H1 (cell line): ENCODE data around the gene THAP12. TPM values are rescaled to one million over a fixed set of nuclear protein-coding genes. Genes with fewer than 3 reads are reported as not detected.

Experiments used
- CTCF ChIA-PET: fragments of 300-600 bp; sonication (Branson Sonifier 250); formaldehyde crosslinking; loops from one replicate; lab custom pipeline; 2021; ENCODE audit not compliant: partially characterized antibody; lab: Charles Lee
- POLR2A ChIA-PET: fragments of 300-600 bp; sonication (Branson Sonifier 250); formaldehyde crosslinking; loops from one replicate; lab custom pipeline; 2021; ENCODE audit warnings: inconsistent platforms; ENCODE audit not compliant: partially characterized antibody; lab: Charles Lee
- DNase-seq, 2 experiments: peaks; one replicate each; pipeline versions ENCODE4 v3.0.0 to v3.0.0-alpha.2; 2010 to 2022; ENCODE audit warnings: low spot score in 2 of 2, low read depth in 1 of 2, mixed read lengths in 1 of 2
- FAIRE-seq: peaks from 2 replicates; lab custom pipeline; 2011; peaks lifted over from hg19 to GRCh38; lab: Jason Lieb, UNC
- H2AFZ ChIP-seq: 2 replicates; pipeline ENCODE4 v1.8.1; 2012; ENCODE audit warnings: low read length, inconsistent platforms
- H2AK5ac ChIP-seq: 2 replicates; pipeline ENCODE4 v1.6.1; 2013; ENCODE audit warnings: low read depth, low read length
- H2BK120ac ChIP-seq: replicated peaks from 2 replicates; pipeline ENCODE3; 2013; ENCODE audit warnings: low read depth, low read length, inconsistent platforms
- H2BK12ac ChIP-seq: 2 replicates; pipeline ENCODE4 v1.6.1; 2013; ENCODE audit warnings: low read depth, low read length
- H2BK15ac ChIP-seq: 2 replicates; pipeline ENCODE4 v1.6.1; 2013; ENCODE audit warnings: low read length
- H2BK20ac ChIP-seq: 2 replicates; pipeline ENCODE4 v1.6.1; 2013; ENCODE audit warnings: low read length
- H2BK5ac ChIP-seq: 2 replicates; pipeline ENCODE4 v1.6.1; 2013; ENCODE audit warnings: low read depth, low read length
- H3K14ac ChIP-seq: 2 replicates; pipeline ENCODE4 v1.6.1; 2013; ENCODE audit warnings: inconsistent platforms; ENCODE audit not compliant: insufficient read length
- H3K18ac ChIP-seq: 2 replicates; pipeline ENCODE4 v1.6.1; 2013; ENCODE audit warnings: low read length; ENCODE audit errors: extremely low read depth
- H3K23ac ChIP-seq: 2 replicates; pipeline ENCODE4 v1.6.1; 2013; ENCODE audit warnings: inconsistent platforms; ENCODE audit not compliant: insufficient read length
- H3K23me2 ChIP-seq: 2 replicates; pipeline ENCODE4 v1.6.1; 2013; ENCODE audit warnings: low read depth, low read length
- H3K27ac ChIP-seq: 2 replicates; pipeline ENCODE4 v1.6.1; 2011; ENCODE audit warnings: low read depth, low read length, inconsistent platforms
- H3K27me3 ChIP-seq, 4 experiments: replicated peaks in 1 of 4; 1 replicate in 1 of 4; 2 replicates in 3 of 4; pipeline versions ENCODE4 v1.6.1 to v1.8.1; 2011 to 2013; ENCODE audit warnings: low read length in 3 of 4, mild to moderate bottlenecking in 3 of 4, inconsistent platforms in 2 of 4, mixed read lengths in 2 of 4, moderate library complexity in 1 of 4; ENCODE audit not compliant: control insufficient read depth in 3 of 4, insufficient read depth in 3 of 4; ENCODE audit errors: extremely low read depth in 1 of 4
- H3K36me3 ChIP-seq, 4 experiments: 2 replicates each; pipeline versions ENCODE4 v1.6.1 to v1.8.1; 2011 to 2013; ENCODE audit warnings: mild to moderate bottlenecking in 4 of 4, low read length in 3 of 4, moderate library complexity in 2 of 4, control low read depth in 1 of 4, inconsistent platforms in 1 of 4; ENCODE audit not compliant: insufficient read depth in 4 of 4, control insufficient read depth in 2 of 4
- H3K4ac ChIP-seq: replicated peaks from 2 replicates; pipeline ENCODE3; 2013; ENCODE audit warnings: low read length, low read depth, mixed read lengths, inconsistent platforms; ENCODE audit not compliant: insufficient read length
- H3K4me1 ChIP-seq, 4 experiments: replicated peaks in 1 of 4; 1 replicate in 1 of 4; 2 replicates in 3 of 4; pipeline versions ENCODE4 v1.6.1 to v1.8.1; 2011 to 2013; ENCODE audit warnings: low read length in 3 of 4, inconsistent platforms in 2 of 4, mixed read lengths in 1 of 4; ENCODE audit not compliant: insufficient read depth in 4 of 4, control insufficient read depth in 3 of 4
- H3K4me2 ChIP-seq, 2 experiments: 2 replicates each; pipeline versions ENCODE4 v1.6.1 to v1.8.1; 2011 to 2013; ENCODE audit warnings: low read depth in 2 of 2, low read length in 2 of 2, control low read depth in 1 of 2, inconsistent platforms in 1 of 2, mild to moderate bottlenecking in 1 of 2; ENCODE audit not compliant: insufficient read depth in 1 of 2
- H3K4me3 ChIP-seq, 4 experiments: fragments of 200-600, 300-600 bp in 1 of 4; sonication (generic), shearing (Covaris generic), sonication (Bioruptor Twin) in 1 of 4; 2 replicates each; pipeline versions ENCODE4 v1.5.1 to v1.8.1; 2011 to 2016; ENCODE audit warnings: low read length in 4 of 4, low read depth in 3 of 4, control low read depth in 2 of 4, inconsistent platforms in 2 of 4, mild to moderate bottlenecking in 2 of 4, mixed read lengths in 1 of 4, moderate library complexity in 1 of 4; ENCODE audit not compliant: insufficient read depth in 2 of 4; ENCODE audit errors: extremely low read depth in 1 of 4
- H3K56ac ChIP-seq: replicated peaks from 2 replicates; pipeline ENCODE3; 2013; ENCODE audit warnings: low read depth, mild to moderate bottlenecking, mixed read lengths, low read length, inconsistent platforms; ENCODE audit not compliant: insufficient read length
- H3K79me1 ChIP-seq: 2 replicates; pipeline ENCODE4 v1.6.1; 2013; ENCODE audit warnings: low read depth, low read length, control low read depth
- H3K79me2 ChIP-seq, 2 experiments: 2 replicates each; pipeline versions ENCODE4 v1.6.1 to v1.8.1; 2012 to 2013; ENCODE audit warnings: low read length in 2 of 2, mild to moderate bottlenecking in 2 of 2, inconsistent platforms in 1 of 2; ENCODE audit not compliant: insufficient read depth in 2 of 2, control insufficient read depth in 1 of 2
- H3K9ac ChIP-seq, 4 experiments: replicated peaks in 1 of 4; 1 replicate in 1 of 4; 2 replicates in 3 of 4; pipeline versions ENCODE4 v1.6.1 to v1.8.1; 2011 to 2013; ENCODE audit warnings: low read depth in 3 of 4, low read length in 3 of 4, control low read depth in 2 of 4, mild to moderate bottlenecking in 2 of 4, moderate library complexity in 2 of 4, inconsistent platforms in 1 of 4; ENCODE audit errors: extremely low read depth in 1 of 4
- H3K9me3 ChIP-seq, 2 experiments: 2 replicates each; pipeline versions ENCODE4 v1.6.1 to v1.8.1; 2012 to 2013; ENCODE audit warnings: mild to moderate bottlenecking in 2 of 2, moderate library complexity in 2 of 2, control low read depth in 1 of 2, inconsistent platforms in 1 of 2, low read depth in 1 of 2, low read length in 1 of 2, mixed read lengths in 1 of 2; ENCODE audit not compliant: insufficient read depth in 2 of 2
- H4K20me1 ChIP-seq, 2 experiments: replicated peaks in 1 of 2; 2 replicates each; pipeline versions ENCODE3 to v1.8.1; 2011 to 2013; ENCODE audit warnings: inconsistent platforms in 2 of 2, low read length in 2 of 2, mild to moderate bottlenecking in 1 of 2; ENCODE audit not compliant: insufficient read depth in 2 of 2, control insufficient read depth in 1 of 2
- H4K5ac ChIP-seq: 2 replicates; pipeline ENCODE4 v1.6.1; 2013; ENCODE audit warnings: low read length, low read depth, mixed read lengths, inconsistent platforms; ENCODE audit not compliant: insufficient read length
- H4K8ac ChIP-seq: 2 replicates; pipeline ENCODE4 v1.8.0; 2013; ENCODE audit warnings: mild to moderate bottlenecking, moderate library complexity, low read length, inconsistent platforms; ENCODE audit not compliant: insufficient read depth; ENCODE audit errors: extremely low read depth
- H4K91ac ChIP-seq: replicated peaks from 2 replicates; pipeline ENCODE3; 2013; ENCODE audit warnings: low read length, mixed read lengths, inconsistent platforms; ENCODE audit not compliant: insufficient read length
- BACH1 ChIP-seq: IDR thresholded peaks from 2 replicates; pipeline ENCODE4 v1.6.1; 2012; ENCODE audit warnings: low read length, improper control_type of control experiment
- CBX8 ChIP-seq: fragments of 300-800, 300-1000 bp; sonication (generic); IDR thresholded peaks from 2 replicates; pipeline ENCODE4 v1.7.1; 2016; ENCODE audit warnings: low read depth, low read length, borderline replicate concordance
- CTBP2 ChIP-seq: IDR thresholded peaks from 2 replicates; pipeline ENCODE4 v1.7.0; 2011; ENCODE audit warnings: borderline replicate concordance, mild to moderate bottlenecking, moderate library complexity, mixed read lengths, low read length; ENCODE audit not compliant: insufficient read depth, insufficient read length
- GABPA ChIP-seq: IDR thresholded peaks from 2 replicates; pipeline ENCODE4 v1.6.1; 2011; ENCODE audit warnings: mild to moderate bottlenecking, low read length, moderate library complexity, borderline replicate concordance; ENCODE audit not compliant: insufficient read depth
- GTF2F1 ChIP-seq: IDR thresholded peaks from 2 replicates; pipeline ENCODE4 v1.6.1; 2012; ENCODE audit warnings: low read depth, low read length, improper control_type of control experiment, borderline replicate concordance
- MAFK ChIP-seq: IDR thresholded peaks from 2 replicates; pipeline ENCODE4 v1.6.1; 2012; ENCODE audit warnings: low read depth, mild to moderate bottlenecking, improper control_type of control experiment, low read length
- POLR2AphosphoS5 ChIP-seq: IDR thresholded peaks from 2 replicates; pipeline ENCODE4 v1.6.1; 2011; ENCODE audit warnings: low read depth, low read length
- RNF2 ChIP-seq: fragments of 200-900, 300-1000 bp; sonication (generic); IDR thresholded peaks from 2 replicates; pipeline ENCODE4 v1.7.1; 2016; ENCODE audit warnings: borderline replicate concordance, low read depth, mild to moderate bottlenecking, antibody characterized with exemption, low read length; ENCODE audit not compliant: poor library complexity, severe bottlenecking; ENCODE audit errors: missing control alignments
- RXRA ChIP-seq: IDR thresholded peaks from 2 replicates; pipeline ENCODE4 v1.6.1; 2011; ENCODE audit warnings: low read depth, mild to moderate bottlenecking, low read length, moderate library complexity; ENCODE audit not compliant: insufficient read depth
- SUZ12 ChIP-seq: fragments of 200-600 bp; sonication (generic); IDR thresholded peaks from 2 replicates; pipeline ENCODE4 v1.6.1; 2012; ENCODE audit warnings: mild to moderate bottlenecking, inconsistent platforms, low read length, moderate library complexity, mixed read lengths
- TAF1 ChIP-seq: IDR thresholded peaks from 2 replicates; pipeline ENCODE4 v1.6.1; 2011; ENCODE audit warnings: mild to moderate bottlenecking, low read depth, low read length
- TAF7 ChIP-seq: optimal IDR thresholded peaks from 2 replicates; pipeline ENCODE3; 2011; ENCODE audit warnings: low read depth, mild to moderate bottlenecking, inconsistent platforms, low read length, moderate library complexity, borderline replicate concordance
- WGBS, 2 experiments: shearing (Covaris generic) in 1 of 2; methylation state at CpG; one replicate each; pipeline versions ENCODE4 v1.1.6 to v1.1.7; 2013 to 2015; ENCODE audit warnings: low lambda C conversion rate in 2 of 2, mixed read lengths in 2 of 2, inconsistent platforms in 1 of 2, low coverage in 1 of 2, missing lambda C conversion rate in 1 of 2; ENCODE audit not compliant: insufficient replicate concordance in 2 of 2, insufficient coverage in 1 of 2, insufficient read length in 1 of 2; ENCODE audit errors: extremely low coverage in 1 of 2, missing lambda C conversion rate in 1 of 2; 5-methylcytosine and 5-hydroxymethylcytosine counted together
- polyA plus RNA-seq, 7 experiments: library from polyadenylated mRNA; depleted of rRNA in 3 of 7; stranded (reverse) in 5 of 7; unstranded in 2 of 7; fragments of >200 nt in 5 of 7; fragments of 200-250 nt in 2 of 7; gene quantifications; 1 replicate in 5 of 7; 2 replicates in 1 of 7; 4 replicates in 1 of 7; pipeline versions ENCODE4 v1.2.1 to v1.2.3, GENCODE V29; 2011 to 2013; ENCODE audit warnings: missing spikeins in 2 of 7, mixed read lengths in 2 of 7
- total RNA-seq: library from RNA; stranded (reverse); fragmentation: NEBNext Ultra II Directional; extraction: Animal tissue kit (Norgen Biotek cat#: 25700); gene quantifications from 2 replicates; pipeline ENCODE4 v1.2.1, GENCODE V29; 2021

The THAP12 gene
- total and polyA plus RNA-seq, 2 of the 8 experiments (the other 6 are each of a cell fraction or from before 2014, with no cell fraction given), result 12.0 to 39.9 TPM

DNA sequence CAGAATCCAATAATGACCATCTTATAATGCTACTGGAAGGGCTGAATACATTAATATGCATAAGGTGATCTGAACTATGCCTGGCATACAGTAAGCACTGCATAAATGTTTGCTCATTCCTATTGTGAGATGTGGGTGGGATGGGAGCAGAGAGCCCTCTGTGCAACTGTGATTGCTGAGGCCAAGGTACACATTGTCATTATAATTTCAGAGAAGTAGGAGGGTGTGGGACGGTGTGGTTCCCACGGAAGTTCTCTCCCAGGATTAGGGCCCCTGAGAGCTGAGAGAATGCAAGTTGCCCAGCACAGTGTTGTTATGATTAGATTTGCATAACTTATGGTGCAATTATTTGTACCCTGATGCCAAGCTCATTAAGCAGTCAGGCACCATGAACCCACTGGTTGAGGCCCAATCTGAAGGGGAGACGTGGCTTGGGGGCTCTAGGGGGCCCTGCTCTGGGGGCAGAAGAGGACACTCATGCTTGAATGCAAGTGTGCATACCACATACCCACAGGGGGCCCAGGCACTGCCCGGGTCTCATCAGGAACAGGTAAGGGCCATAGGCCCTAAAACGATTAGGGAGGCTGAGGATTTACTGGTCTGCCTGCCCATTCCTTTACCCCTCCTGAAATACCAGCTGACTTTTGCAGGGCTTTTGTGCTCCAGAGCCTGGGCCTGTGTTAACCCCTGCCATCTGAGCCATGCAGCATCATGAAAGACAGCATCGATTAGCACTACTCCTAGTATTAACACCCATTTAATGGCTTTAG lies 72.8 kb downstream of the THAP12 start:
- ChIA-PET CTCF (interaction anchor here (0.7 to 9.3 kb wide), 7 partner anchors 11 to 147 kb away, joined by 3 to 55 read pairs (median 3); no protein-coding TSS in a partner anchor), POLR2A (interaction anchor here (0.6 to 1.7 kb wide), 3 partner anchors 64 to 100 kb away, joined by 3 to 6 read pairs (median 3); no protein-coding TSS in a partner anchor)
- H2BK12ac ChIP-seq, result no peak overlapping the region
- no peak overlapping the region for H3K14ac ChIP-seq
- H4K5ac ChIP-seq, result no peak overlapping the region
- no peak overlapping the region for H2AFZ ChIP-seq
- WGBS, 2 experiments, result 55% methylated on average over 6 of the region's 6 CpGs; no CpG with 5 or more reads in 1 of the 2 experiments
- no peak overlapping the region for H4K8ac ChIP-seq
- H2BK15ac ChIP-seq, result no peak overlapping the region
- H3K9me3 ChIP-seq, result no peaks in the 10 kb centered on the region
- no peak overlapping the region for H2BK120ac ChIP-seq
- DNase-seq (no peak), FAIRE-seq (no peak)
- H3K23me2 ChIP-seq, result no peaks in the 10 kb centered on the region
- no peak overlapping the region for H4K91ac ChIP-seq
- no peak overlapping the region for H3K9ac ChIP-seq
- H3K79me2 ChIP-seq, result no peaks in the 10 kb centered on the region
- no peaks in the 10 kb centered on the region for H3K79me1 ChIP-seq
- no peak overlapping the region for H2BK5ac ChIP-seq
- no peak overlapping the region for H3K56ac ChIP-seq
- no peak overlapping the region for H3K4ac ChIP-seq
- H2BK20ac ChIP-seq, result no peak overlapping the region
- H4K20me1 ChIP-seq, result no peaks in the 10 kb centered on the region
- H3K4me1 ChIP-seq, result peaks cover 0 to 6% (median 2%) of the 10 kb centered on the region in 4 experiments; a peak in 5 of 7 replicates
- H3K4me2 ChIP-seq, result no peak overlapping the region; a peak in 1 of 4 replicates
- H2AK5ac ChIP-seq, result no peak overlapping the region
- H3K18ac ChIP-seq, result no peak overlapping the region
- H3K23ac ChIP-seq, result no peak overlapping the region
- no peak overlapping the region for H3K4me3 ChIP-seq
- H3K36me3 ChIP-seq, result no peaks in the 10 kb centered on the region
- no peak overlapping the region for H3K27ac ChIP-seq
- no peaks in the 10 kb centered on the region; a peak in 1 of 7 replicates for H3K27me3 ChIP-seq
- TF ChIP-seq TAF7, result no peak
- no peak for TF ChIP-seq MAFK
- no peak for TF ChIP-seq RNF2
- no peak for TF ChIP-seq GTF2F1
- no peak for TF ChIP-seq BACH1
- no peak for TF ChIP-seq SUZ12
- no peak for TF ChIP-seq POLR2AphosphoS5
- no peak for TF ChIP-seq CBX8
- TF ChIP-seq CTBP2, result no peak
- no peak for TF ChIP-seq GABPA
- TF ChIP-seq RXRA, result no peak
- TF ChIP-seq TAF1, result no peak
